Tibial nerve (tissue), 4 donors: ENCODE results near the gene QPCTL.

Experiments
- EP300 ChIP-seq, 2 donors: sonication (generic); formaldehyde crosslinking; IDR thresholded peaks; one replicate each; pipeline ENCODE4 v1.6.1; 2017; ENCODE audit warnings: antibody characterized with exemption in 2 of 2, mild to moderate bottlenecking in 1 of 2
- POLR2A ChIP-seq, 2 donors: fragments of 450-650 bp; IDR thresholded peaks; one replicate each; pipeline ENCODE4 v1.6.1; 2017; ENCODE audit warnings: antibody characterized with exemption in 2 of 2, mild to moderate bottlenecking in 2 of 2, moderate library complexity in 2 of 2
- TF ChIP-seq, protein P1 (sequence below), 5 experiments: fragments of 200-600 bp in 3 of 5; fragments of 450-650 bp in 2 of 5; sonication (generic) in 3 of 5; IDR thresholded peaks; one replicate each; pipeline ENCODE4 v1.5.1; 2016 to 2019; ENCODE audit warnings: antibody characterized with exemption in 5 of 5, mild to moderate bottlenecking in 3 of 5, moderate library complexity in 2 of 5

DNA sequence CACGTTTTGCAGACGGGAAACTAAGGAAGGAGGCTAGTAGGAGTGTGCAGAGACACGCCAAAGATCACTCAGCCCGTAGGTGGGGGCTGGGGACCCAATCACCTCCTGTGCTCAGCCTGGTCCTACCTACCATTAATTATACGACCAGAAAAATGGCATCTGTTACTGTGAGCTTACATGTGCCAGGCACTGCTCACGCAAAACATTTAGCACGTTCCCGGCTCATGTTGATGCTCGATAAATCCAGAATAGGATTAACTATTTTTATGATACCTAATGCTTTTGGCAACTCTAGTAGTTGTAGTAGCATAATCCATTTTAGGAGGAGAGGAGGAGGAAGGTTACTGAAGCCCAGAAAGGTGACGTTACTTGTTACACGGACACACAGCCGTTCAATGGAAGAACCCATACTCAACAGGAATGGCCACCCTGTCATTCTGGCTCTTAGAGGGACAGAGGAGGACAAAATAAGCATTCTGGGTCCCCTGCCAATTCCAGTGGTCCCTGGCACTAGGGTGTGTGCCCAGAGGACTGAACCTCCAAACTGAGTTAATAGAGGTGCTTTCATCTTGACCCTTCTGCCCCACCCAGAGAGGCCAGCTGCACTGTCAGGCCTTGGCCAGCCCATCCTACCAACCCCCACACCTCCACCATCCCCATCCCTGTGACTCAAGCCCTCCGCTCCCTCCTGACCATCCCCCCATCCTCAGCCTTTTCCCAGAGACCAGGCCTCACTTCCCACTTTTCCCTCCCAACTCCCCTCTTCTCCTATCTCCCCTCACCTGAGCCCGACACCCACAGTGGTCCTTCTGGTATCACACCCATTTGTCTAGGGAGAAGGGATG lies 48.3 kb upstream of the QPCTL start:
- TF ChIP-seq POLR2A (IDR thresholded peaks at IDR 0.05) (no peak), EP300 (IDR thresholded peaks at IDR 0.05) (no peak)
- TF ChIP-seq, protein P1, sequence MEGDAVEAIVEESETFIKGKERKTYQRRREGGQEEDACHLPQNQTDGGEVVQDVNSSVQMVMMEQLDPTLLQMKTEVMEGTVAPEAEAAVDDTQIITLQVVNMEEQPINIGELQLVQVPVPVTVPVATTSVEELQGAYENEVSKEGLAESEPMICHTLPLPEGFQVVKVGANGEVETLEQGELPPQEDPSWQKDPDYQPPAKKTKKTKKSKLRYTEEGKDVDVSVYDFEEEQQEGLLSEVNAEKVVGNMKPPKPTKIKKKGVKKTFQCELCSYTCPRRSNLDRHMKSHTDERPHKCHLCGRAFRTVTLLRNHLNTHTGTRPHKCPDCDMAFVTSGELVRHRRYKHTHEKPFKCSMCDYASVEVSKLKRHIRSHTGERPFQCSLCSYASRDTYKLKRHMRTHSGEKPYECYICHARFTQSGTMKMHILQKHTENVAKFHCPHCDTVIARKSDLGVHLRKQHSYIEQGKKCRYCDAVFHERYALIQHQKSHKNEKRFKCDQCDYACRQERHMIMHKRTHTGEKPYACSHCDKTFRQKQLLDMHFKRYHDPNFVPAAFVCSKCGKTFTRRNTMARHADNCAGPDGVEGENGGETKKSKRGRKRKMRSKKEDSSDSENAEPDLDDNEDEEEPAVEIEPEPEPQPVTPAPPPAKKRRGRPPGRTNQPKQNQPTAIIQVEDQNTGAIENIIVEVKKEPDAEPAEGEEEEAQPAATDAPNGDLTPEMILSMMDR (IDR thresholded peaks at IDR 0.05) = no peak
